Skeletal muscle satellite cell (primary cell): Measurements from ENCODE around the gene STRA6.
A peak's percentile ranks its signal among the peaks of the same experiment; 100 is the strongest.

Source experiments
- H3K27me3 ChIP-seq: 2 replicates; pipeline ENCODE4 v1.7.0; 2013; ENCODE audit warnings: low read length; ENCODE audit not compliant: control insufficient read depth, insufficient read depth
- H3K36me3 ChIP-seq: 2 replicates; pipeline ENCODE4 v1.7.0; 2013; ENCODE audit warnings: mild to moderate bottlenecking, control low read depth, low read length; ENCODE audit not compliant: insufficient read depth
- H3K4me1 ChIP-seq: 2 replicates; pipeline ENCODE4 v1.7.0; 2013; ENCODE audit warnings: low read length; ENCODE audit not compliant: control insufficient read depth, insufficient read depth
- H3K4me2 ChIP-seq: 2 replicates; pipeline ENCODE4 v1.7.0; 2013; ENCODE audit warnings: mild to moderate bottlenecking, low read length
- H3K4me3 ChIP-seq: 2 replicates; pipeline ENCODE4 v1.7.0; 2013; ENCODE audit warnings: low read length
- H3K9ac ChIP-seq: 2 replicates; pipeline ENCODE4 v1.7.0; 2013; ENCODE audit warnings: mild to moderate bottlenecking, low read depth, low read length, moderate library complexity
- H3K9me3 ChIP-seq: replicated peaks from 2 replicates; pipeline ENCODE4 v1.7.0; 2013; ENCODE audit warnings: mild to moderate bottlenecking, control low read depth, low read length

STRA6 gene

DNA sequence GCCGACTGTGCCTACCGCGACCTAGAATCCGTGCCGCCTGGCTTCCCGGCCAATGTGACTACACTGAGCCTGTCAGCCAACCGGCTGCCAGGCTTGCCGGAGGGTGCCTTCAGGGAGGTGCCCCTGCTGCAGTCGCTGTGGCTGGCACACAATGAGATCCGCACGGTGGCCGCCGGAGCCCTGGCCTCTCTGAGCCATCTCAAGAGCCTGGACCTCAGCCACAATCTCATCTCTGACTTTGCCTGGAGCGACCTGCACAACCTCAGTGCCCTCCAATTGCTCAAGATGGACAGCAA is 27.7 kb downstream of the STRA6 start:
- peaks cover 44% of the 10 kb centered on the region for H3K4me1 ChIP-seq

GRCh38 chr15:74174219-74174957 is 28.2 kb downstream of the STRA6 start:
- Histone ChIP-seq H3K9ac (peak overlapping the region; percentile 8), H3K9me3 (no peaks in the 10 kb centered on the region), H3K27me3 (peaks cover 11% of the 10 kb centered on the region), H3K36me3 (no peaks in the 10 kb centered on the region), H3K4me2 (peak overlapping the region; percentile 45), H3K4me3 (no peak overlapping the region), H3K4me1 (peaks cover 39% of the 10 kb centered on the region)

More for the DNA sequence above, 27.7 kb downstream of the STRA6 start:
- Histone ChIP-seq H3K4me3 (no peak overlapping the region), H3K27me3 (peaks cover 9% of the 10 kb centered on the region), H3K36me3 (no peaks in the 10 kb centered on the region), H3K9me3 (no peaks in the 10 kb centered on the region), H3K4me2 (no peak overlapping the region), H3K9ac (no peak overlapping the region)

GRCh38 chr15:74173380-74174218 is 29.0 kb downstream of the STRA6 start, which contains the start of gene ISLR:
Gene ISLR, plus strand, starts transcription at chr15:74173710. Its CDS starts 1,149 bp downstream, at chr15:74174859.
- Histone ChIP-seq H3K9me3 (no peaks in the 10 kb centered on the region), H3K36me3 (no peaks in the 10 kb centered on the region), H3K4me2 (peak within 1 kb of the TSS; percentile 45), H3K4me3 (no peak within 1 kb of the TSS), H3K4me1 (peaks cover 32% of the 10 kb centered on the region), H3K27me3 (peaks cover 16% of the 10 kb centered on the region), H3K9ac (peak within 1 kb of the TSS; percentile 8)

DNA sequence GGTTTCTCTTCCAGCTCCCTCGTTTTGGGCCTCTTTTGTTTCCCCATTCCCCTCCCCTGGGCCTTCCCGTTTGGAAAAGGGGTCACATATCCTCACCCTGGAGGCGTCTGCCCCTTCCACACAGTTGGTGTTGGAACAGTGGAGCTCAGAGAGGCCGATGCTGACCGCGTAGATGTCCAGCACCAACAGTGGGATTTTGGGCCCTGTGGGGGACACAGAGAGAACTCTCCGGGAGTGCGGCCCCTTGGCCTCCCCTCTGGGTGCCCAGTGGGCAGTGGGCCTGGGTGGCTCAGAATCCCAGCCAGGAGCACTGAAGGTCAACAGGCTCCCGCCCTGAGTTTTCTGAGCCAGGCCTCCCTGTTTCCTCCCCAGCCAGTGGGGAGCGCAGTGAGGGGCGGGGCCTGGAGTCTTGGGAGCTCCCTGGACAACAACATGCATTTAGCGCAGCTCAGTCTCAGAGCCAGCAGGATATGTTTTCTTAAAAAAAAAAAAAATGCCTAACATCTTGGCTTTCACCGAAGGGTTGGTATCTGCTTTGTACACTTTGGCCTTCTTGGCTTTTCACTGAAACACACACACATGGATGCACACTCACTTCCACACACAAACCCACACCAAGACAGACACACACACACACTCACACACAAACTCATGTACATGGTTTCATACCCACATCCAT is 29.7 kb downstream of the STRA6 start:
- Histone ChIP-seq H3K9me3 (no peaks in the 10 kb centered on the region), H3K4me3 (no peak overlapping the region)

GRCh38 chr15:74171965-74172541 is 30.5 kb downstream of the STRA6 start:
- no peak overlapping the region for H3K9ac ChIP-seq
- H3K9me3 ChIP-seq = no peaks in the 10 kb centered on the region
- peaks cover 16% of the 10 kb centered on the region for H3K4me1 ChIP-seq
- no peak overlapping the region for H3K4me3 ChIP-seq
- no peaks in the 10 kb centered on the region for H3K36me3 ChIP-seq
- peaks cover 18% of the 10 kb centered on the region for H3K27me3 ChIP-seq
- no peak overlapping the region for H3K4me2 ChIP-seq

More for the DNA sequence above, 29.7 kb downstream of the STRA6 start:
- peaks cover 24% of the 10 kb centered on the region for H3K4me1 ChIP-seq
- no peaks in the 10 kb centered on the region for H3K36me3 ChIP-seq
- no peak overlapping the region for H3K4me2 ChIP-seq
- peaks cover 18% of the 10 kb centered on the region for H3K27me3 ChIP-seq
- no peak overlapping the region for H3K9ac ChIP-seq

DNA sequence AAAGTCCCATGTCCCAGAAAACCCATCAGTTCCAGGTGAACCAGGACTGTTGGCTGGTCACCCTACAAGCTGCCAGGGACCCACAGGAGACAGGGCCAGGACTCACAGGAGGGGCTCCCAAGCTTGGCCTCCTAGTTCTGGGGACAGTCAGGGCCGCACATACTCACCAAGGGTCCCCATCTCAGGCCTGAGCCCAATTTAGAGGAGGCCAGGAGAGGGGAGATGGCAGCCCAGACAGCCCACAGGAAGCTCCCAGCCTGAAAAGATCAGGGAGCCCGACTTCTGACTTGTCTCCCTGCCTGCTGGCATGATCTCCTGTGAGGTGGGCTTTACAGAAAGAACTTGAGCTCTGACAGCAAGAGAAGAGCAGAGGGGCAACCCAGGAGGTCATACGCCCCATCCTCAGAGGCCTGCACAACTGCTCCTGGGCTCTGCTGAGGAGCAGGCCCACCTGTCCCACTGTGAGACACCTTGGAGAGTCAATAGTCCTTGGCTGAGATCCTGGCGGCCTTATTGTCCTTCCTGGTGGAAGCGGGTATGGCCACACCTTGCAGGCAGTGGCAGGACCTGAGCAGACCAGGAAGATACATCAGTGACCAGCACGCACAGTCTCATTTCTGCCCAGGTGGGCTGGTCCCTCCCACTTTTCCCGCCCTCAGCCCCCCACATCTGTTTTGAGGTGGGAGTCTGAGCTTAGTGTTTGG is 31.6 kb downstream of the STRA6 start:
- Histone ChIP-seq H3K4me2 (no peak overlapping the region), H3K9ac (no peak overlapping the region), H3K4me1 (peaks cover 11% of the 10 kb centered on the region), H3K27me3 (peaks cover 18% of the 10 kb centered on the region), H3K4me3 (no peak overlapping the region), H3K9me3 (no peaks in the 10 kb centered on the region), H3K36me3 (no peaks in the 10 kb centered on the region)

DNA sequence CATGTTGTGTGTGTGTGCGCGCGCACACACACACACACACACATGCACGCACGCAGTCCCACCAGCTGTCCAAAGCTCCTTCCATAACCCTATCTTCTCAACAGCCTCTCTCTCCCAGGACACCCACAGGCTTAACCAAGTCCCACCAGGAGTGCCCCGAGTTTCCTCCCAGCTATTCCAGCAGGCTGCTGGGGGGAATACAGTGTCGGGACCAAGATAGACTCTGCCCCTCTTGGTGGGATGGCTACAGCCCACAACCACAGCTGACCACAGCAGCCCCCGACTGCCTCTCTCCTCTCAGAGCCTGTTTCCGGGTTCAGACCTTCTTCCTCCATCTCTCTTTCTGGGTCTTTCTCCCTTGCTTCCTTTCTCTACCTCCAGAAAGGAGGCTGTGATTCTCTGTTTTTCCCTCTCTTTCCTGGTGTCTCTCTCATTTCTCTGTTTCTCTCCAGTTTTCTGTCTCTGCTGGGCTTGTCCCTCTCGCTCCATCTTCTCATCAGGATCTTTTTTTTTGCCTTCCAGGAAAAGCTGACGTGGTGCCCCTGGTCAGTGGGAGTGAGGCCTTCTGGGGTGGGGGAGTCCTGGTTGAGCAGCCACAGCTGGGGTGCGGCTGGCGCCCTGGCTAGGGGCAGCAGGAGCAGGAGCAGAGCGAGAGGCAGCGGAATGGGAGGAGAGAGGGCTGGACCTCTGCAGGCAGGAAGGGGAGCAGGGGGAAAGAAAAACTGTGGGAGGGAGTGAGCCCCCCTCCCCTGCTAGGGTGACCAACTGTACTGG is 32.3 kb downstream of the STRA6 start:
- H3K9me3 ChIP-seq = no peaks in the 10 kb centered on the region
- peaks cover 11% of the 10 kb centered on the region for H3K4me1 ChIP-seq
- peaks cover 18% of the 10 kb centered on the region for H3K27me3 ChIP-seq
- no peak overlapping the region for H3K4me3 ChIP-seq
- no peak overlapping the region for H3K9ac ChIP-seq
- H3K36me3 ChIP-seq = no peaks in the 10 kb centered on the region
- no peak overlapping the region for H3K4me2 ChIP-seq

DNA sequence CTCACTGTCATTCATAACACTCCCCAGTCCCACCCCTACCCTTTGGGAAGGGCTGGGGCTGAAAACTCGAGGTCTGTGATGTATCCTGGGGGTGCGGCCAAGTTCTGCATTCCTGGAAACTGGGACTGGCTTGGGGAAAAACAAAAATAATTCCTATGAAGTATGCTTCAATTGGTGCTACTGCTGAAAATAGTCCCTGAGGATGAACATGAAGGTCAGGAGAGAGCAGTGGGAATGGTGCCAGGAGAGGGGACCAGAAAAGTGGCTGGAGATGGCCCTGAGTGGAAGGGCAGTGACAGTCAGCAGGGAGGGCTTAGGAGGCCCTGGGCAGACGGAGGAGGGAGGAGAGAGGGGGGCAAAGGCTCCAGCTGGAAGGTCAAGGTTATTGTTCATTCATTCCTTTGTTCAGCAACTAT is 33.9 kb downstream of the STRA6 start:
- Histone ChIP-seq H3K27me3 (peaks cover 24% of the 10 kb centered on the region), H3K4me2 (no peak overlapping the region), H3K4me3 (no peak overlapping the region), H3K4me1 (peaks cover 6% of the 10 kb centered on the region), H3K9me3 (no peaks in the 10 kb centered on the region), H3K36me3 (no peaks in the 10 kb centered on the region), H3K9ac (no peak overlapping the region)

DNA sequence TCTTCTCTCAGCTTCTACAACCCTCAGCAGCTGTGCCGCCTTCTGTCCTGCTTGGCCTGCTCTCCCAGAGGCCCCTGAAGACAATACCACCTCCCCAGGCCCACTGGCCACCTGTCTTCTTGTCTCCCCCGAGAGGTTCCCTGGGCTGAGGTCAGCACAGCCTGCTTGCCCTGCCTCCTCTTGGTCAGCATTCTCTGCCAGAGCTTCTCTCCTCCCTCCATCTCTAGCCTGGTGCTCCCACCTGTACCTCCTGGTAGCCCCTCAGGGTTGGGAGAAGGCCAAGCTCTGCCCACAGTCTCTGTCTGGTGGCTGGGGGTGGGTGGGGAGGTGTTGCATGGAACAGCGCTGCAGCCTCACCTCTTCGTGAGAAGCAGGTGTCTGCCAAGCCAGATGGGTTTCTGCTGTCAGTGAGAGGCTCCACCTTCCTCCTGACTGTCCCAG is 34.7 kb downstream of the STRA6 start:
- no peaks in the 10 kb centered on the region for H3K9me3 ChIP-seq
- peaks cover 29% of the 10 kb centered on the region for H3K27me3 ChIP-seq
- no peaks in the 10 kb centered on the region for H3K36me3 ChIP-seq
- no peak overlapping the region for H3K4me3 ChIP-seq
- no peak overlapping the region for H3K9ac ChIP-seq
- no peak overlapping the region for H3K4me2 ChIP-seq
- no peaks in the 10 kb centered on the region for H3K4me1 ChIP-seq

GRCh38 chr15:74165461-74165860 is 37.1 kb downstream of the STRA6 start:
- Histone ChIP-seq H3K36me3 (no peaks in the 10 kb centered on the region), H3K9ac (no peak overlapping the region), H3K4me3 (no peak overlapping the region), H3K4me2 (no peak overlapping the region), H3K4me1 (no peaks in the 10 kb centered on the region), H3K27me3 (peaks cover 23% of the 10 kb centered on the region), H3K9me3 (no peaks in the 10 kb centered on the region)
